Measurements from ENCODE around the gene HSPA4L.

Gene HSPA4L

GRCh38 chr4:127782275-127783025, at the start of gene HSPA4L:
Gene HSPA4L (plus strand): TSS chr4:127782322. CDS start chr4:127782551, 229 bp downstream.
- peak; percentile 69 for DNase-seq (ENCODE audit: low read depth)

- DNase-seq (ENCODE audit: low read depth): peak; percentile 62
Observed at GRCh38 chr4:127732623-127733328, 49.3 kb upstream of the HSPA4L start.

GRCh38 chr4:127734976-127735375, 47.1 kb upstream of the HSPA4L start:
- DNase-seq (ENCODE audit: low read depth): no peak

GRCh38 chr4:127737295-127737694, 44.8 kb upstream of the HSPA4L start:
- no peak for DNase-seq (ENCODE audit: low read depth)

GRCh38 chr4:127741247-127741646, 40.9 kb upstream of the HSPA4L start:
- DNase-seq (ENCODE audit: low read depth): no peak

GRCh38 chr4:127747883-127748282, 34.2 kb upstream of the HSPA4L start:
- DNase-seq (ENCODE audit: low read depth): no peak

GRCh38 chr4:127748957-127749356, 33.2 kb upstream of the HSPA4L start:
- DNase-seq (ENCODE audit: low read depth): no peak

GRCh38 chr4:127756906-127757305, 25.2 kb upstream of the HSPA4L start:
- DNase-seq (ENCODE audit: low read depth): no peak

- DNase-seq (ENCODE audit: low read depth): no peak
Observed at GRCh38 chr4:127759228-127759820, 22.8 kb upstream of the HSPA4L start.

GRCh38 chr4:127759893-127760292, 22.2 kb upstream of the HSPA4L start:
- DNase-seq (ENCODE audit: low read depth): peak; percentile 18

GRCh38 chr4:127771535-127772275, 10.4 kb upstream of the HSPA4L start:
- no peak for DNase-seq (ENCODE audit: low read depth)

GRCh38 chr4:127772769-127773671, 9.1 kb upstream of the HSPA4L start:
- DNase-seq (ENCODE audit: low read depth): no peak

- DNase-seq (ENCODE audit: low read depth): no peak
Observed at GRCh38 chr4:127775843-127776242, 6.3 kb upstream of the HSPA4L start.

- DNase-seq (ENCODE audit: low read depth): no peak
Observed at GRCh38 chr4:127776620-127777019, 5.5 kb upstream of the HSPA4L start.

- DNase-seq (ENCODE audit: low read depth): no peak
Observed at GRCh38 chr4:127777487-127777886, 4.6 kb upstream of the HSPA4L start.

GRCh38 chr4:127778102-127778501, 4.0 kb upstream of the HSPA4L start:
- DNase-seq (ENCODE audit: low read depth): no peak

GRCh38 chr4:127780598-127780997, 1.5 kb upstream of the HSPA4L start:
- DNase-seq (ENCODE audit: low read depth): no peak

- DNase-seq (ENCODE audit: low read depth): peak; percentile 60
Observed at GRCh38 chr4:127781300-127782024, 660 bp upstream of the HSPA4L start.

- peak; percentile 86 for DNase-seq (ENCODE audit: low read depth)
Observed at GRCh38 chr4:127782025-127782274, 172 bp upstream of the HSPA4L start.

- DNase-seq (ENCODE audit: low read depth): peak; percentile 55
Observed at GRCh38 chr4:127783026-127783769, 1.1 kb downstream of the HSPA4L start.
